Glutamatergic neuron (in vitro differentiated cells): ENCODE data around the gene EFCAB9. TPM values are rescaled to one million over a fixed set of nuclear protein-coding genes. Genes with fewer than 3 reads are reported as not detected.

Experiments used
- DNase-seq: peaks from one replicate; pipeline ENCODE4 v3.0.0; 2022
- H3K27ac Mint-ChIP-seq: one replicate; pipeline ENCODE4 v1.8.0; 2020; ENCODE audit warnings: mild to moderate bottlenecking, mixed read lengths, inconsistent platforms; ENCODE audit not compliant: unreplicated experiment
- H3K27me3 Mint-ChIP-seq: one replicate; pipeline ENCODE4 v1.8.0; 2020; ENCODE audit warnings: mild to moderate bottlenecking, moderate library complexity, mixed read lengths, inconsistent platforms; ENCODE audit not compliant: unreplicated experiment
- H3K36me3 Mint-ChIP-seq: one replicate; pipeline ENCODE4 v1.8.0; 2020; ENCODE audit warnings: mild to moderate bottlenecking, mixed read lengths, inconsistent platforms; ENCODE audit not compliant: unreplicated experiment
- H3K4me1 Mint-ChIP-seq: one replicate; pipeline ENCODE4 v1.8.0; 2020; ENCODE audit warnings: mild to moderate bottlenecking, low read depth, mixed read lengths, inconsistent platforms; ENCODE audit not compliant: unreplicated experiment
- H3K4me3 Mint-ChIP-seq: one replicate; pipeline ENCODE4 v1.8.0; 2020; ENCODE audit warnings: mild to moderate bottlenecking, mixed read lengths, inconsistent platforms; ENCODE audit not compliant: unreplicated experiment
- H3K9me3 Mint-ChIP-seq: one replicate; pipeline ENCODE4 v1.8.0; 2020; ENCODE audit warnings: mild to moderate bottlenecking, moderate library complexity, mixed read lengths, inconsistent platforms; ENCODE audit not compliant: unreplicated experiment
- CTCF ChIP-seq: fragments of 200-600 bp; sonication (generic); IDR thresholded peaks from one replicate; pipeline ENCODE4 v1.5.0; 2021; ENCODE audit not compliant: partially characterized antibody, unreplicated experiment
- total RNA-seq: library from RNA; stranded (reverse); fragmentation: NEBNext Ultra II Directional; extraction: Animal tissue kit (Norgen Biotek cat#: 25700); gene quantifications from one replicate; pipeline ENCODE4 v1.2.1, GENCODE V29; 2021; ENCODE audit not compliant: unreplicated experiment

Gene EFCAB9
- total RNA-seq, 1 donor from 2014 or later = not detected

GRCh38 chr5:172169216-172169615 lies 24.8 kb upstream of the EFCAB9 start:
- Mint-ChIP-seq H3K27me3 (peaks cover 6% of the 10 kb centered on the region), H3K36me3 (no peaks in the 10 kb centered on the region), H3K27ac (peak overlapping the region; percentile 31), H3K9me3 (peaks cover 3% of the 10 kb centered on the region), H3K4me1 (peaks cover 27% of the 10 kb centered on the region), H3K4me3 (no peak overlapping the region)
- no peak for DNase-seq
- no peak for TF ChIP-seq CTCF

GRCh38 chr5:172170251-172170701 lies 23.7 kb upstream of the EFCAB9 start:
- no peak overlapping the region for H3K4me3 Mint-ChIP-seq
- no peaks in the 10 kb centered on the region for H3K36me3 Mint-ChIP-seq
- no peak for DNase-seq
- peaks cover 3% of the 10 kb centered on the region for H3K9me3 Mint-ChIP-seq
- no peak for TF ChIP-seq CTCF
- H3K4me1 Mint-ChIP-seq = peaks cover 28% of the 10 kb centered on the region
- H3K27ac Mint-ChIP-seq = no peak overlapping the region
- peaks cover 9% of the 10 kb centered on the region for H3K27me3 Mint-ChIP-seq

GRCh38 chr5:172171118-172171517 lies 22.9 kb upstream of the EFCAB9 start:
- no peak for DNase-seq
- peak overlapping the region; percentile 28 for H3K27ac Mint-ChIP-seq
- H3K4me3 Mint-ChIP-seq = no peak overlapping the region
- peaks cover 3% of the 10 kb centered on the region for H3K9me3 Mint-ChIP-seq
- H3K36me3 Mint-ChIP-seq = no peaks in the 10 kb centered on the region
- peaks cover 9% of the 10 kb centered on the region for H3K27me3 Mint-ChIP-seq
- TF ChIP-seq CTCF = no peak
- H3K4me1 Mint-ChIP-seq = peaks cover 28% of the 10 kb centered on the region

GRCh38 chr5:172172912-172173563 lies 20.9 kb upstream of the EFCAB9 start:
- Mint-ChIP-seq H3K4me3 (no peak overlapping the region), H3K27ac (no peak overlapping the region), H3K27me3 (peaks cover 9% of the 10 kb centered on the region), H3K4me1 (peaks cover 21% of the 10 kb centered on the region), H3K36me3 (no peaks in the 10 kb centered on the region), H3K9me3 (peaks cover 3% of the 10 kb centered on the region)
- no peak for TF ChIP-seq CTCF
- no peak for DNase-seq

GRCh38 chr5:172173564-172174153 lies 20.3 kb upstream of the EFCAB9 start:
- no peak overlapping the region for H3K4me3 Mint-ChIP-seq
- TF ChIP-seq CTCF = no peak
- H3K4me1 Mint-ChIP-seq = peaks cover 23% of the 10 kb centered on the region
- H3K27ac Mint-ChIP-seq = no peak overlapping the region
- peaks cover 3% of the 10 kb centered on the region for H3K9me3 Mint-ChIP-seq
- no peaks in the 10 kb centered on the region for H3K36me3 Mint-ChIP-seq
- peaks cover 12% of the 10 kb centered on the region for H3K27me3 Mint-ChIP-seq
- no peak for DNase-seq
